ENCODE results near the gene TMOD1. TPM values are rescaled to one million over a fixed set of nuclear protein-coding genes. Genes with fewer than 3 reads are reported as not detected.
A peak's percentile ranks its signal among the peaks of the same experiment; 100 is the strongest.

The TMOD1 gene
- total and polyA plus RNA-seq, 2 experiments from 2014 or later: 0.34 to 1.3 TPM

GRCh38 chr9:97503862-97504210, 2.4 kb downstream of the TMOD1 start:
- Histone ChIP-seq H4K20me1 (ENCODE audit: insufficient read depth) (no peaks in the 10 kb centered on the region), H3K4me2 (ENCODE audit: unreplicated experiment) (no peak overlapping the region), H3K36me3 (ENCODE audit: low read depth) (no peaks in the 10 kb centered on the region), H3K9me2 (ENCODE audit: insufficient read depth) (no peaks in the 10 kb centered on the region), H3K9ac (no peak overlapping the region), H3F3A (ENCODE audit: insufficient read depth) (no peaks in the 10 kb centered on the region), H3K4me3 (no peak overlapping the region), H3K9me3 (ENCODE audit: low read depth) (no peaks in the 10 kb centered on the region), H3K4me1 (ENCODE audit: insufficient read depth) (no peaks in the 10 kb centered on the region), H3K27ac (no peak overlapping the region), H3K27me3 (replicated peaks; ENCODE audit: insufficient read depth) (peaks cover 51% of the 10 kb centered on the region), H2AFZ (no peak overlapping the region), H3K79me2 (ENCODE audit: insufficient read depth) (no peaks in the 10 kb centered on the region)
- in situ Hi-C loops (cut with MboI): no loop called here
- 7 to 17% methylated on average over 1 of the region's 1 CpG for WGBS, 2 experiments (ENCODE audit: low coverage in 1 of 2, low lambda C conversion rate in 2 of 2, missing lambda C conversion rate in 2 of 2)
- no peak for DNase-seq
- TF ChIP-seq EZH2phosphoT487 (IDR thresholded peaks at IDR 0.05; ENCODE audit: insufficient read depth, low read depth): no peak
- TF ChIP-seq EZH2 (IDR thresholded peaks at IDR 0.05; ENCODE audit: insufficient read depth, poor library complexity, severe bottlenecking): no peak

GRCh38 chr9:97504381-97505216, 3.1 kb downstream of the TMOD1 start:
- Histone ChIP-seq H3K9ac (no peak overlapping the region), H3K4me1 (ENCODE audit: insufficient read depth) (no peaks in the 10 kb centered on the region), H3K36me3 (ENCODE audit: low read depth) (no peaks in the 10 kb centered on the region), H3K4me2 (ENCODE audit: unreplicated experiment) (no peak overlapping the region), H3K9me3 (ENCODE audit: low read depth) (no peaks in the 10 kb centered on the region), H3K27ac (no peak overlapping the region), H2AFZ (no peak overlapping the region), H3K9me2 (ENCODE audit: insufficient read depth) (no peaks in the 10 kb centered on the region), H3K79me2 (ENCODE audit: insufficient read depth) (no peaks in the 10 kb centered on the region), H3K4me3 (no peak overlapping the region), H3F3A (ENCODE audit: insufficient read depth) (no peaks in the 10 kb centered on the region), H4K20me1 (ENCODE audit: insufficient read depth) (no peaks in the 10 kb centered on the region), H3K27me3 (replicated peaks; ENCODE audit: insufficient read depth) (peaks cover 48% of the 10 kb centered on the region)
- no peak for TF ChIP-seq EZH2phosphoT487 (IDR thresholded peaks at IDR 0.05; ENCODE audit: insufficient read depth, low read depth)
- TF ChIP-seq EZH2 (IDR thresholded peaks at IDR 0.05; ENCODE audit: insufficient read depth, poor library complexity, severe bottlenecking): no peak
- in situ Hi-C loops (cut with MboI): no loop called here
- DNase-seq: peak; percentile 52
- WGBS, 2 experiments (ENCODE audit: low coverage in 1 of 2, low lambda C conversion rate in 2 of 2, missing lambda C conversion rate in 2 of 2): 49 to 52% methylated on average over 8 of the region's 8 CpGs

- no peak overlapping the region for H3K4me3 ChIP-seq
- no peaks in the 10 kb centered on the region for H3K9me2 ChIP-seq (ENCODE audit: insufficient read depth)
- H3K27me3 ChIP-seq (replicated peaks; ENCODE audit: insufficient read depth): peaks cover 35% of the 10 kb centered on the region
- in situ Hi-C loops (cut with MboI): no loop called here
- no peaks in the 10 kb centered on the region for H4K20me1 ChIP-seq (ENCODE audit: insufficient read depth)
- no peaks in the 10 kb centered on the region for H3K4me1 ChIP-seq (ENCODE audit: insufficient read depth)
- no peak for DNase-seq
- H3K4me2 ChIP-seq (ENCODE audit: unreplicated experiment): no peak overlapping the region
- no peaks in the 10 kb centered on the region for H3F3A ChIP-seq (ENCODE audit: insufficient read depth)
- H3K9me3 ChIP-seq (ENCODE audit: low read depth): no peaks in the 10 kb centered on the region
- 76% methylated on average over 3 of the region's 3 CpGs for WGBS, 2 experiments (ENCODE audit: low coverage in 1 of 2, low lambda C conversion rate in 2 of 2, missing lambda C conversion rate in 2 of 2)
- no peak overlapping the region for H3K27ac ChIP-seq
- no peak overlapping the region for H3K9ac ChIP-seq
- H2AFZ ChIP-seq: no peak overlapping the region
- H3K36me3 ChIP-seq (ENCODE audit: low read depth): no peaks in the 10 kb centered on the region
- no peaks in the 10 kb centered on the region for H3K79me2 ChIP-seq (ENCODE audit: insufficient read depth)
- TF ChIP-seq EZH2phosphoT487 (IDR thresholded peaks at IDR 0.05; ENCODE audit: insufficient read depth, low read depth) (no peak), EZH2 (IDR thresholded peaks at IDR 0.05; ENCODE audit: insufficient read depth, poor library complexity, severe bottlenecking) (no peak)
Measured at GRCh38 chr9:97505845-97506244, 4.4 kb downstream of the TMOD1 start.

GRCh38 chr9:97506306-97506705, 4.8 kb downstream of the TMOD1 start:
- no peak for TF ChIP-seq EZH2phosphoT487 (IDR thresholded peaks at IDR 0.05; ENCODE audit: insufficient read depth, low read depth)
- Histone ChIP-seq H3K4me1 (ENCODE audit: insufficient read depth) (no peaks in the 10 kb centered on the region), H3K9me2 (ENCODE audit: insufficient read depth) (no peaks in the 10 kb centered on the region), H3K9me3 (ENCODE audit: low read depth) (no peaks in the 10 kb centered on the region), H2AFZ (no peak overlapping the region), H4K20me1 (ENCODE audit: insufficient read depth) (no peaks in the 10 kb centered on the region), H3K4me3 (no peak overlapping the region), H3K27ac (no peak overlapping the region), H3K27me3 (replicated peaks; ENCODE audit: insufficient read depth) (peaks cover 31% of the 10 kb centered on the region), H3K79me2 (ENCODE audit: insufficient read depth) (no peaks in the 10 kb centered on the region), H3K36me3 (ENCODE audit: low read depth) (no peaks in the 10 kb centered on the region), H3K9ac (no peak overlapping the region), H3F3A (ENCODE audit: insufficient read depth) (no peaks in the 10 kb centered on the region), H3K4me2 (ENCODE audit: unreplicated experiment) (no peak overlapping the region)
- 43 to 47% methylated on average over 4 of the region's 4 CpGs for WGBS, 2 experiments (ENCODE audit: low coverage in 1 of 2, low lambda C conversion rate in 2 of 2, missing lambda C conversion rate in 2 of 2)
- no peak for DNase-seq
- in situ Hi-C loops (cut with MboI): no loop called here
